ENCODE results near the gene SSRP1.

DNA sequence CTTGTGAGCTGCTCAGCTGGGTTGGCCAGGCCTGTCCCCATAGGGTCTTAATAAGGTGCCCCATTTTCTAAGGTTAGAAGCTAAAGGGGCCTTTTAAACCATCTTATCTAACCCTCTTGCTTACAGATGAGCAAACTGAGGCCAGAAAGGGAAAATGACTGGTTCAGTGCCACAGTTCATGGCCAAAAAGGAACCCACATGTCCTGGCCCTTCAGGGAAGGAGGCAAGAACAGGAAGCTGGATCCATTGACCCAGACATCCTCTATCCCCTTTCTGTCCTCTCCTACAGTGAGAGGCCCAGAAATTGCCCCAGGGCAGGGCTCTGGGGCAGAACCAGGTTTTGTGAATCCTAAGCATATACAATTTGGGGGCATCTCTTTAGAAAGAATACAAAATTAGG, 35.2 kb upstream of the SSRP1 start:
- TF ChIP-seq, protein P1, sequence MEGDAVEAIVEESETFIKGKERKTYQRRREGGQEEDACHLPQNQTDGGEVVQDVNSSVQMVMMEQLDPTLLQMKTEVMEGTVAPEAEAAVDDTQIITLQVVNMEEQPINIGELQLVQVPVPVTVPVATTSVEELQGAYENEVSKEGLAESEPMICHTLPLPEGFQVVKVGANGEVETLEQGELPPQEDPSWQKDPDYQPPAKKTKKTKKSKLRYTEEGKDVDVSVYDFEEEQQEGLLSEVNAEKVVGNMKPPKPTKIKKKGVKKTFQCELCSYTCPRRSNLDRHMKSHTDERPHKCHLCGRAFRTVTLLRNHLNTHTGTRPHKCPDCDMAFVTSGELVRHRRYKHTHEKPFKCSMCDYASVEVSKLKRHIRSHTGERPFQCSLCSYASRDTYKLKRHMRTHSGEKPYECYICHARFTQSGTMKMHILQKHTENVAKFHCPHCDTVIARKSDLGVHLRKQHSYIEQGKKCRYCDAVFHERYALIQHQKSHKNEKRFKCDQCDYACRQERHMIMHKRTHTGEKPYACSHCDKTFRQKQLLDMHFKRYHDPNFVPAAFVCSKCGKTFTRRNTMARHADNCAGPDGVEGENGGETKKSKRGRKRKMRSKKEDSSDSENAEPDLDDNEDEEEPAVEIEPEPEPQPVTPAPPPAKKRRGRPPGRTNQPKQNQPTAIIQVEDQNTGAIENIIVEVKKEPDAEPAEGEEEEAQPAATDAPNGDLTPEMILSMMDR (conservative IDR thresholded peaks at IDR 0.05; ENCODE audit: low read depth, low read length): no peak
- TF ChIP-seq EZH2 (IDR thresholded peaks at IDR 0.05; ENCODE audit: borderline replicate concordance, low read depth, low read length, poor library complexity, severe bottlenecking): no peak

Data from A673 (cell line).